Left lung (tissue), 10 donors: ENCODE results near the gene TEX30. TPM values are rescaled to one million over a fixed set of nuclear protein-coding genes. Genes with fewer than 3 reads are reported as not detected.

Source experiments
- ATAC-seq: fragments of 200-7000 bp; cut with Tn5 transposase; one replicate; pipeline ENCODE4 v1.9.1; 2020; ENCODE audit warnings: moderate library complexity
- DNase-seq, 4 donors: peaks; one replicate each; pipeline ENCODE4 v3.0.0-alpha.2; 2013 to 2020
- H3K27ac ChIP-seq, 2 donors: fragments of 200-600 bp; sonication (generic) in 1 of 2; one replicate each; pipeline versions ENCODE4 v1.5.0 to v1.8.0; 2020 to 2021
- H3K27me3 ChIP-seq, 2 donors: fragments of 200-600 bp; sonication (generic) in 1 of 2; one replicate each; pipeline versions ENCODE4 v1.5.0 to v1.8.0; 2020 to 2021
- H3K36me3 ChIP-seq, 2 donors: fragments of 200-600 bp; sonication (generic) in 1 of 2; one replicate each; pipeline versions ENCODE4 v1.5.0 to v1.8.0; 2020 to 2021
- H3K4me1 ChIP-seq, 2 donors: fragments of 200-600 bp; one replicate each; pipeline ENCODE4 v1.8.0; 2021
- H3K4me3 ChIP-seq, 2 donors: fragments of 200-600 bp; sonication (generic) in 1 of 2; one replicate each; pipeline versions ENCODE4 v1.5.0 to v1.8.0; 2020 to 2021; ENCODE audit warnings: mild to moderate bottlenecking in 1 of 2
- H3K9me3 ChIP-seq, 2 donors: fragments of 200-600 bp; sonication (generic) in 1 of 2; one replicate each; pipeline versions ENCODE4 v1.5.0 to v1.8.0; 2020 to 2021
- CTCF ChIP-seq, 2 donors: fragments of 200-600 bp; sonication (generic) in 1 of 2; IDR thresholded peaks; one replicate each; pipeline versions ENCODE4 v1.5.0 to v1.8.0; 2021; ENCODE audit warnings: antibody characterized with exemption in 2 of 2
- intact Hi-C, 2 donors: fragments of 100-400 bp; cut with DNase I; formaldehyde crosslinking; loops; one replicate each; pipeline versions ENCODE4 v1.11.2 to v1.14.2; 2022
- polyA plus RNA-seq, 6 donors: library from polyadenylated mRNA; unstranded; fragments of 120-200 nt; gene quantifications; one replicate each; pipeline ENCODE4 v1.2.1, GENCODE V29; 2013; ENCODE audit not compliant: insufficient read length in 6 of 6
- total RNA-seq, 2 donors: library from RNA; stranded (reverse); fragmentation: NEBNext Ultra II Directional; extraction: Animal tissue kit (Norgen Biotek cat#: 25700); gene quantifications; one replicate each; pipeline ENCODE4 v1.2.1, GENCODE V29; 2021
- donor health status: DM: no; HTN: yes; CAD: no.
- donor health status: DM: no; HTN: no; CAD: no.

Gene TEX30
- total and polyA plus RNA-seq, 8 donors, result 7.1 to 19.4 (median 17.8) TPM

DNA sequence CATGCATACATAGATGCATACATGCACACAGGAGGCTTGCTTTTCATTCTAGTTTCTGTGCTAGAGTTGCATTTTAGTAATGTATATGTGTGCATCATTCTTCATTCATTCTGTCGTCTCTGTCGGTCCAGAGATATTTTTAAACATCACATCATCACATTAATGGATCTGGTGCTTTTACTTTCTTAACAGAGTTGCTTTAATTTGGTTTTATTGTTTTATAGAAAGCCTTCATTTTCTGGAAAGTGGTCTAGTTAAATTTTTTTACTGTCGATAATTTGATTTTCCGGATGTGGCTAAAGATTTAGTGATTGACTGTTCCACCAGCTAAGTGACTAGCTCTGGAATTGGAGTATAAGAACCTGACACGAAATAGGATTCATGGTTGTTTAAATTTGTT, 42.2 kb upstream of the TEX30 start:
- Histone ChIP-seq H3K4me1 (no peaks in the 10 kb centered on the region), H3K9me3 (peaks cover 0 to 9% of the 10 kb centered on the region in 2 donors), H3K27ac (no peak overlapping the region), H3K4me3 (no peak overlapping the region), H3K36me3 (peaks cover 0 to 16% of the 10 kb centered on the region in 2 donors), H3K27me3 (no peaks in the 10 kb centered on the region)
- TF ChIP-seq CTCF (IDR thresholded peaks at IDR 0.05), result no peak
- intact Hi-C loops, result no loop called here
- DNase-seq (no peak), ATAC-seq (no peak)

DNA sequence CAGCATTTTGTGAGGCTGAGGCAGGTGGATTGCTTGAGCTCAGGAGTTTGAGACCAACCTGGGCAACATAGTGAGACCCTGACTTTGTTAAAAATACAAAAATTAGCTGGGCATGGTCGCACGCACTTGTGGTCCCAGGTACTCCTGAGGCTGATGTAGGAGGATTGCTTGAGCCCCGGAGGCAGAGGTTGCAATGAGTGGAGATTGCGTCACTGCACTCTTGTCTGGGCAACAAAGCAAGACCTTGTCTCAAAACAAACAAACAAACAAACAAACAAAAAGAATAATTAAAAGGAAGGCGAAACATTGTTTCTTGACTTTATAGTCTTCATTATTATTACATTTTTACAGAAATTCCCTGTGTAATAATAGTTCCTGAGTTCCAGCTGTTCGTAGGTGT, 41.2 kb upstream of the TEX30 start:
- intact Hi-C loops, result no loop called here
- Histone ChIP-seq H3K9me3 (peaks cover 0 to 15% of the 10 kb centered on the region in 2 donors), H3K27ac (no peak overlapping the region), H3K4me3 (no peak overlapping the region), H3K27me3 (no peaks in the 10 kb centered on the region), H3K36me3 (peaks cover 0 to 17% of the 10 kb centered on the region in 2 donors), H3K4me1 (no peaks in the 10 kb centered on the region)
- ATAC-seq (no peak), DNase-seq (no peak)
- no peak for TF ChIP-seq CTCF (IDR thresholded peaks at IDR 0.05)

DNA sequence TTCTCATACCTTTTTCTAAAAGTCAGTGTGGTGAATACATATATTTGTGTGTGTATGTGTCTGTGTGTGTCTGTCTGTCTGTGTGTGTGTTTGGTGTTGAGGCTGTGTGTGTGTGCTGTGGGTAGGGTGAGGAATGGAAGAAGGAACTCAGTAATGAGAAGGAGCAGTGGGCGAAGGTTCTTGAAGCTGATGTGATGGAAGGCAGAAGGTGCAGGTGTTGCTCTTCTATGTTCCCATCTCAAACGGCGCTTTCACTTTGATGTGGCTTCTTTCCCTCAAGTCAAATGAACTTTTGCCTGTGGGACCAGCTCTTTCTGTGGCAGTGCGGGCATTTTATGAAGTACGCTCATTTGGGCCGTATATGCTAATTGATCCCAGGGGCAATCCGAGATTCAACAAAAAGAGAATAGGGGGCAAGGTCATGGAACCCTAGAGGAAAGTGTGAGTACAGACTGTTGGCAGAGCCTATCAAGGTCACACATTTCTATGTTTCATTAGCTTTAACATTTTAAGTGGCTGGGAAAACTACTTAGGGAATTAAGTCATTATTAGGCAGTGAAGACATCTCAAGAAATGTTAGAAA, 40.5 kb upstream of the TEX30 start:
- H3K4me3 ChIP-seq, result no peak overlapping the region
- intact Hi-C loops, result no loop called here
- H3K4me1 ChIP-seq, result no peaks in the 10 kb centered on the region
- DNase-seq, result no peak
- ATAC-seq, result no peak
- H3K27me3 ChIP-seq, result no peaks in the 10 kb centered on the region
- no peak overlapping the region for H3K27ac ChIP-seq
- H3K9me3 ChIP-seq, result peaks cover 0 to 15% of the 10 kb centered on the region in 2 donors
- no peak for TF ChIP-seq CTCF (IDR thresholded peaks at IDR 0.05)
- peaks cover 0 to 14% of the 10 kb centered on the region in 2 donors for H3K36me3 ChIP-seq

GRCh38 chr13:102812611-102813287, 39.2 kb upstream of the TEX30 start:
- no peak for TF ChIP-seq CTCF (IDR thresholded peaks at IDR 0.05)
- ATAC-seq (no peak), DNase-seq (no peak)
- Histone ChIP-seq H3K4me1 (no peaks in the 10 kb centered on the region), H3K27ac (no peak overlapping the region), H3K4me3 (no peak overlapping the region), H3K36me3 (peaks cover 0 to 14% of the 10 kb centered on the region in 2 donors), H3K27me3 (no peaks in the 10 kb centered on the region), H3K9me3 (peaks cover 0 to 15% of the 10 kb centered on the region in 2 donors)
- intact Hi-C loops, result no loop called here

DNA sequence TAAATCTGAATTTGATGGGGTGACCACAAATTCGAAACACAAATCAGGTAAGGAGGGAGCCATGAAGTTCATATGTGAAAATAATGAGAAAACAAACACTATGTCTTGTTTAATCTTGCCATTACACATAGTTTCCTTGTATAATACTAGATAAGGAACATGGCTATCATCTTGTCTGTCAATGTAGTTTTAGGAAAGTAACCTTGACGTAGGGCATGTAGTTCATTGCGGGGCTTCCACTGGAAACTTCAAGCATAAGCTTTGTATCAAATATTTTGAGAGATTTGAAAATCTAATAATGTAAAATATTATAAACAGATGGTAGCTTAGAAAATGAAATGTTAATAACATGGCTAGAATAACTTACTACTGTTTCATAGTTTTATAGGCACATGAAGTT, 34.1 kb upstream of the TEX30 start:
- no peak overlapping the region for H3K4me3 ChIP-seq
- no peaks in the 10 kb centered on the region for H3K27me3 ChIP-seq
- peaks cover 0 to 12% of the 10 kb centered on the region in 2 donors for H3K4me1 ChIP-seq
- no peak overlapping the region for H3K27ac ChIP-seq
- peaks cover 0 to 14% of the 10 kb centered on the region in 2 donors for H3K36me3 ChIP-seq
- DNase-seq, result no peak
- TF ChIP-seq CTCF (IDR thresholded peaks at IDR 0.05), result no peak
- no peak for ATAC-seq
- intact Hi-C loops, result no loop called here
- peaks cover 0 to 15% of the 10 kb centered on the region in 2 donors for H3K9me3 ChIP-seq
